Measurements from ENCODE around the gene SPG7.

SPG7 gene

DNA sequence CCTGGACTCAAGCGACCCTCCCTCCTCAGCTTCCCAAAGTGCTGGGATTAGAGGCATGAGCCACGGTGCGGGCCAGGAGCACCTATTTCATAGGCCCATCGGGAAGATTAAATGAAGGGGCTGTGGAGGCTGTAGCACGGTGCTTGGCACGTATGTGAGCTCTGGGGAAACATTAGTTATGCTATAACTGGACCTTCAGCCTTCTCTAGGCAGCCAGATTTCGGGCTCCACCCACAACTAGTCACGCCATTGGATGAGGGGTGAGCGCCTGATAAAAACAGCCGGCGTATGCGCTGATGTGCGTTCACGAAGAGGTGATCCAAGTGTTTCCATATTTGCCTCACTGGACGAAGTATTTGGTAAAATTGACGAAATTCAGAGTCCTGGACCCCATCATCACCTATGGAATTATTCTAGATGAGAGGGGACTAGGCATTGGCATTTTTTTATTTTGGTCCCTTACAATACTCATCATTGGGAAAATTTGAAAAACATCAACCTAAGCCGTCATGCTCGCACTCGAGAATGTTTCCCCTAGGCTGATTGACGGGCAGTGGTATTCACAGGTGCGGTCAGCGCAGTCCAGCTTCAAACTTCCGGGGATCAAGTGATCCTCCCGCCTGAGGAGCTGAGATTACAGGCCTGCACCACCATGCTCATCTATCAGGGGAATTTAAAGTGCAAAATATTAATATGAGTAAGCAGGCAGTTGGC is 16.1 kb upstream of the SPG7 start:
- TF ChIP-seq POLR2A (IDR thresholded peaks at IDR 0.05; ENCODE audit: low read length), result no peak
- no peak for TF ChIP-seq GATA1 (IDR thresholded peaks at IDR 0.05; ENCODE audit: low read depth, low read length)
- DNase-seq, result no peak

GRCh38 chr16:89493776-89494175 is 14.4 kb upstream of the SPG7 start:
- no peak for DNase-seq
- TF ChIP-seq POLR2A (IDR thresholded peaks at IDR 0.05; ENCODE audit: low read length), result no peak
- no peak for TF ChIP-seq GATA1 (IDR thresholded peaks at IDR 0.05; ENCODE audit: low read depth, low read length)

- no peak for TF ChIP-seq GATA1 (IDR thresholded peaks at IDR 0.05; ENCODE audit: low read depth, low read length)
- no peak for TF ChIP-seq POLR2A (IDR thresholded peaks at IDR 0.05; ENCODE audit: low read length)
- no peak for DNase-seq
Observed at GRCh38 chr16:89495121-89495520, 13.1 kb upstream of the SPG7 start.

GRCh38 chr16:89498839-89499238 is 9.4 kb upstream of the SPG7 start:
- no peak for TF ChIP-seq GATA1 (IDR thresholded peaks at IDR 0.05; ENCODE audit: low read depth, low read length)
- TF ChIP-seq POLR2A (IDR thresholded peaks at IDR 0.05; ENCODE audit: low read length), result no peak
- DNase-seq, result no peak

DNA sequence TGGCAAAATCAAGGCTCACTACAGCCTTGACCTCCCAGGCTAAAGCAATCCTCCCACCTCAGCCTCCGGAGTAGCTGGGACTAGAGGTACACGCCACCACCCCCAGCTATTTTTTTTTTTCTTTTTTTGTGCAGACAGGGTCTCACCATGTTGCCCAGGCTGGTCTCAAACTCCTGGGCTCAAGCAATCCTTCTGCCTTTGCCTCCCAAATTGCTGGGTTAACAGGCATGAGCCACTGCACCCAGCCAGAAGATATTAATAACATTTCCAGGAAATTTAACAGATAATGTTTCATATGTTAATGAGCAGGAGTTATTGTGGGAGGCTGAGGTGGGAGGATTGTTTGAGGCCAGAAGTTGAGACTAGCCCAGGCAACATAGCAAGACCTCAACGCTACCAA is 8.4 kb upstream of the SPG7 start:
- no peak for DNase-seq
- TF ChIP-seq POLR2A (IDR thresholded peaks at IDR 0.05; ENCODE audit: low read length) (no peak), GATA1 (IDR thresholded peaks at IDR 0.05; ENCODE audit: low read depth, low read length) (no peak)

DNA sequence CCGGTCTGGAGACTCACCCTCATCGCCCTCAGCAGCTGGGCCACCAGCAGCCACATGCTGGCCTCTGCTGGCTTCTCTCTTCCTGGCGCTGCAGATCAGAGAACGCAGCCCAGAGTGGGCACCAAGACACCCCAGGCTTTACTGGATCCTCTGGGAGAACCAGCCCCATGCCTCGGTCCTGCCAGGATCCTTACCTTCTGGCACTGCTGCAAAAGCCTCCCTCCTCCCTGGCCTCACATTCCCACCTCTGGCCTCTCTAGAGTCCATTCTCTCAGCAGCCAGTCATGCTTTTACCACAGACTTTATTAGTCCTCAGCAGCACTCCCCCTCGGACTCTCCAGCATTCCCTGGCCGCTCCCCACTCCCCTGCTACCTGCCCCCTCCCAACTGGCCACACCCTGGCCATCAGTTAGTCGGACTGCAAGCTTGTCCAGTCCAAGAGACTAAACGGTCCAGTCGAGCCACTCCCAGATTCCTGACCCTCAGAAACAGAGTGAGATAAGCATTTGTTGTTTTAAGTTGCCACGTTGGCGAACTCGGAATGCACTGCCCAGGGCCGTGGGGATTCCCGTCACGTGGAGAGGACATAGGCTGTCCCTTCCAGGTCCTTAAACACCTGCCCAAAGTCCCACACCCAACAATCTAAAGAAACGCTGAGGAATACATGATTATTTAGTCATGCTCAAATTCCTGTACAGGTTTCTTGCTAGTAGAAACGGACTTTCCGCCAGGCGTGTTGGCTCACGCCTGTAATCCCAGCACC is 5.9 kb upstream of the SPG7 start:
- DNase-seq, result no peak
- TF ChIP-seq POLR2A (IDR thresholded peaks at IDR 0.05; ENCODE audit: low read length), result no peak
- TF ChIP-seq GATA1 (IDR thresholded peaks at IDR 0.05; ENCODE audit: low read depth, low read length), result no peak

DNA sequence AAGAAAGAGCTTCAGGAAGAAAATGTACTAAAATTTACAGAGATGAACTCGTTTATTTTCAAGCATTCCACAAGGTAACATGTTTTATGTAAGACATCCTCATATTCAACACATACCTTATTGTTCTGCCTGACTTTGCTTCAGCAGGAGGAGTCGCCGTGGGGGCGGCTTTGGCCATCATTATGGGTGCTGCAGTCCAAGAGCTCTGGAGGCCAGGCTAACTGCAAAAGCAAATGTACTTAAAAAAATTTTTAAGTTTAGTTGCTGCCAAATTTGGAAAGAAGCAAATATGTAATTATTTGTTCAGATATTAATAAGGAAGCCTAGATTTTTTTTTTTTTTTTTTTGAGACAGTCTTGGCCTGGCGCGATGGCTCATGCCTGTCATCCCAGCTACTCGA is 4.1 kb upstream of the SPG7 start:
- TF ChIP-seq POLR2A (IDR thresholded peaks at IDR 0.05; ENCODE audit: low read length), result no peak
- no peak for TF ChIP-seq GATA1 (IDR thresholded peaks at IDR 0.05; ENCODE audit: low read depth, low read length)
- DNase-seq, result no peak

DNA sequence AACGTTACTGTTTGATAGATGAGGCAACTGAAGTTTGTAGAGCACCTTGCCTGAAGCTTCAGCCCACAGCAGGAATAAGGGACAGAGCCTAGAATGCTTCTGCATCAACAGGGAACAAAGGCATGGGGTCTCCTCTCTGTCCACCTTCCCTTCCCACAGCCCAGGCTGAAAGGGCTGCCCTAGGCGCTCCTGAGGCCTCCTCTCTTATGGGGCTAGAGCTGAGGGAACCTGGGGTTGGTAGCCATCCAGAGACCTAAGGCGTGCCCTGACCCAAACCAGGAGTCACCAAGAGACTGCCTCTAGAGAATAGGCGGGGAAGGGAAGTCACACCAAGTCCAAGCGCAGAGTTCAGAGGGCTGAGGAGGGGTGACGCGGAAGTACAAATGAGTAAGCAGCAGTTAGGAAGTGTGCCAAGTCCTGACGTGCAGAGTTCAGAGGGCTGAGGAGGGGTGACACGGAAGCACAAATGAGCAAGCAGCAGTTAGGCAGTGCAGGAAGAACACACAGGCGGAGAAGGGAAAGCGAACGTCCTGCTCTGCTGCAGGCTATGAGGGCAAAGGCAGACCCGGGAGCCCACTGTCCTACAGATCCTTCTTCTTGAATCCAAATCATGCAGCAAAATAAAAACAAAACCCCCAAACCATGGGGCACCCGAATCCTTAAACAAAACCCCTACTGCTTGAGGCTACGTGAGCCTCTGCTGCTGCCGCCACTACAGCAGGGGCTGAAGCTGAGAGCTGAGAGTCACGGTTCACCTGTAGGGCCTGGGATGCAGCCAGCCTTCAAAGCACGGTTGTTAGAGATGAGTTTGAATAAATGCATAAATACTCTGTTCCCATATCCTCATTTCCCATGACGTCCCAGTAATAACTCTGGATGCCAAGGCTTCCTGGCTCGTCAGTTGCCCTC is 2.7 kb upstream of the SPG7 start:
- no peak for TF ChIP-seq GATA1 (IDR thresholded peaks at IDR 0.05; ENCODE audit: low read depth, low read length)
- peak; percentile 73 for TF ChIP-seq POLR2A (IDR thresholded peaks at IDR 0.05; ENCODE audit: low read length)
- DNase-seq, result peak; percentile 94 to 96

- TF ChIP-seq GATA1 (IDR thresholded peaks at IDR 0.05; ENCODE audit: low read depth, low read length) (no peak), POLR2A (IDR thresholded peaks at IDR 0.05; ENCODE audit: low read length) (no peak)
- peak; percentile 42 to 51 for DNase-seq
Observed at GRCh38 chr16:89506113-89506504, 2.1 kb upstream of the SPG7 start.

GRCh38 chr16:89506791-89507191 is 1.4 kb upstream of the SPG7 start:
- peak in 1 of 2 experiments; percentile 65 for DNase-seq
- TF ChIP-seq POLR2A (IDR thresholded peaks at IDR 0.05; ENCODE audit: low read length), result no peak

DNA sequence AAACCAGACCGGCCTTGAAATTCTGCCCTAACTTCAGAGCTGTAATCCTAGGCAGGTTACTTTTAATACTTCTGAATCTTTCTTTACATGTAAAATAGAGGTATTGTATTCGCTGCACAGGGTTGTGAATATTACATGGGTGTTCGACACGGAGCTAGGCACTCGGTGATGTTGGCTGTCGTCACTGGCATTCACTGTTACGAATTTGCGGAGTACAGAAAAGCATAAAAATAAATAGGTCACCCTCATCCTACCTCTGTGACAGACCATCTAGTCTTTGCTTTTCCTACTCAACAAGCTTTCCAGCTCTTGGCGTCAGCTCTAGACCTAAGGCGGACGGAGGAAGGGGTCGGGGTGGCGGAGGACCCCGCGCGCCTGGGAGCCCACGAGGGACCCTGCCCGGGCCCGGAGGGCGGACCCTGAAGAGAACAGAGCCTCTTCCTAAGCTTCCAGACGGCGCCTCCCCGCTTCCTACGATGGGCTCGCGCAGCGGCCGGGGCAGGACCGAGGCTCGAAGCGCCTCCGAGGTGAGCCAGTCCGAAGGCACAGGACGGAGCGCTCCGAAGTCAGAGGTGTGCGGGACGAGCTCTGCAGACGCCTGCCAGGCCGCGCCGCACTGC is 879 bp upstream of the SPG7 start:
- DNase-seq, result peak; percentile 58 to 65
- no peak for TF ChIP-seq GATA1 (IDR thresholded peaks at IDR 0.05; ENCODE audit: low read depth, low read length)
- TF ChIP-seq POLR2A (IDR thresholded peaks at IDR 0.05; ENCODE audit: low read length), result no peak

- no peak for DNase-seq
- no peak for TF ChIP-seq POLR2A (IDR thresholded peaks at IDR 0.05; ENCODE audit: low read length)
- TF ChIP-seq GATA1 (IDR thresholded peaks at IDR 0.05; ENCODE audit: low read depth, low read length), result no peak
Observed at GRCh38 chr16:89510526-89510925, 2.3 kb downstream of the SPG7 start.

- DNase-seq, result no peak
- TF ChIP-seq POLR2A (IDR thresholded peaks at IDR 0.05; ENCODE audit: low read length), result no peak
- no peak for TF ChIP-seq GATA1 (IDR thresholded peaks at IDR 0.05; ENCODE audit: low read depth, low read length)
Observed at GRCh38 chr16:89511374-89511773, 3.2 kb downstream of the SPG7 start.

GRCh38 chr16:89512453-89512852 is 4.2 kb downstream of the SPG7 start:
- no peak for TF ChIP-seq POLR2A (IDR thresholded peaks at IDR 0.05; ENCODE audit: low read length)
- TF ChIP-seq GATA1 (IDR thresholded peaks at IDR 0.05; ENCODE audit: low read depth, low read length), result no peak
- no peak for DNase-seq
